ENCODE results near the gene FRMD3. TPM values are rescaled to one million over a fixed set of nuclear protein-coding genes. Genes with fewer than 3 reads are reported as not detected.

Gene FRMD3
- total RNA-seq, 1 experiment from 2014 or later, result 1.4 TPM

- TF ChIP-seq CDX4 (CRISPR knock-in tag; IDR thresholded peaks at IDR 0.05; ENCODE audit: borderline replicate concordance) (no peak), ZNF671 (CRISPR knock-in tag; IDR thresholded peaks at IDR 0.05) (no peak), E2F5 (CRISPR knock-in tag; IDR thresholded peaks at IDR 0.05) (no peak), ZBTB43 (CRISPR knock-in tag; IDR thresholded peaks at IDR 0.05) (no peak)
Observed at GRCh38 chr9:83484990-83485389, 53.2 kb downstream of the FRMD3 start (continued).

- ATAC-seq, result no peak
- Mint-ChIP-seq H3K27ac (no peak overlapping the region), H3K27me3 (ENCODE audit: low read depth) (no peaks in the 10 kb centered on the region), H3K9me3 (peaks cover 8% of the 10 kb centered on the region; the same call in 1 of the 2 replicates), H3K36me3 (no peaks in the 10 kb centered on the region; the same call in 1 of the 2 replicates), H3K4me3 (no peak overlapping the region), H3K4me1 (no peaks in the 10 kb centered on the region)
- CTCF ChIA-PET, result no interaction called here
- TF ChIP-seq ZBTB21 (CRISPR knock-in tag; IDR thresholded peaks at IDR 0.05; ENCODE audit: borderline replicate concordance), result no peak
- TF ChIP-seq ZBTB43 (CRISPR knock-in tag; IDR thresholded peaks at IDR 0.05), result no peak
- no peak for TF ChIP-seq OVOL2 (CRISPR knock-in tag; IDR thresholded peaks at IDR 0.05; ENCODE audit: borderline replicate concordance)
- no peak for TF ChIP-seq TEAD1 (CRISPR knock-in tag; IDR thresholded peaks at IDR 0.05)
- no peak for TF ChIP-seq TEAD4 (CRISPR knock-in tag; IDR thresholded peaks at IDR 0.05)
- no peak for TF ChIP-seq IRF2 (CRISPR knock-in tag; IDR thresholded peaks at IDR 0.05; ENCODE audit: borderline replicate concordance, low read depth)
- TF ChIP-seq FOXP4 (CRISPR knock-in tag; IDR thresholded peaks at IDR 0.05), result no peak
- no peak for TF ChIP-seq TP53 (CRISPR knock-in tag; IDR thresholded peaks at IDR 0.05)
- TF ChIP-seq PREB (CRISPR knock-in tag; IDR thresholded peaks at IDR 0.05; ENCODE audit: borderline replicate concordance), result no peak
- no peak for TF ChIP-seq E2F5 (CRISPR knock-in tag; IDR thresholded peaks at IDR 0.05)
- no peak for TF ChIP-seq PRRX2 (CRISPR knock-in tag; IDR thresholded peaks at IDR 0.05)
- TF ChIP-seq CREB1 (CRISPR knock-in tag; IDR thresholded peaks at IDR 0.05), result no peak
- no peak for TF ChIP-seq USF1 (CRISPR knock-in tag; IDR thresholded peaks at IDR 0.05)
- TF ChIP-seq ZNF121 (CRISPR knock-in tag; IDR thresholded peaks at IDR 0.05), result no peak
- TF ChIP-seq ZNF532 (CRISPR knock-in tag; IDR thresholded peaks at IDR 0.05; ENCODE audit: borderline replicate concordance), result no peak
- no peak for TF ChIP-seq ATF6 (CRISPR knock-in tag; IDR thresholded peaks at IDR 0.05)
- POLR2A ChIA-PET, result no interaction called here
- no peak for DNase-seq (ENCODE audit: low spot score)
Observed at GRCh38 chr9:83483223-83483622, 55.0 kb downstream of the FRMD3 start.

Measured in WTC11 (cell line).